T-helper 9 cell (primary cell): Measurements from ENCODE around the gene FCRL4.
"Not testable (repeated sequence)": the region's sequence is repeated elsewhere in the genome, so short reads cannot be mapped to it uniquely, and the experiment has no call there.

Source experiments
- DNase-seq: peaks from one replicate; pipeline ENCODE4 v3.0.0-alpha.2; 2020

FCRL4 gene

GRCh38 chr1:157551694-157552693, 45.9 kb downstream of the FCRL4 start, which contains the start of gene FCRL5:
FCRL5 (minus strand) TSS chr1:157552515; CDS start chr1:157552362, 153 bp downstream.
- no peak for DNase-seq

DNA sequence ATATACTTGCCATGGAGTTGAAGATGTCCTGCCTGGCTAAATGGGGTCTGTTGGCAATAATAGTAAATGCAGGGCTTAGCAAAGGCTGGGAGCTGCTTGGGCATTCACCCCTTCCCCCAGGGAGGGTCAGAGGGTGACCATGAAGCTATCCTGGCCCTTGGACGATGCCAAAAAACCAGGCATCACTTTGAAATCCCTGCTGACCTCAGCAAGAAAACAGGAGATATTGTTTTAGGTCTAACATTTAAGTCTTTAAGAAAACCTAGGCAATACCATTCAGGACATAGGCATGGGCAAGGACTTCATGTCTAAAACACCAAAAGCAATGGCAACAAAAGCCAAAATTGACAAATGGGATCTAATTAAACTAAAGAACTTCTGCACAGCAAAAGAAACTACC, 49.8 kb downstream of the FCRL4 start:
- DNase-seq, result not testable (repeated sequence)

- no peak for DNase-seq
Observed at GRCh38 chr1:157542676-157543075, 55.2 kb downstream of the FCRL4 start.

DNA sequence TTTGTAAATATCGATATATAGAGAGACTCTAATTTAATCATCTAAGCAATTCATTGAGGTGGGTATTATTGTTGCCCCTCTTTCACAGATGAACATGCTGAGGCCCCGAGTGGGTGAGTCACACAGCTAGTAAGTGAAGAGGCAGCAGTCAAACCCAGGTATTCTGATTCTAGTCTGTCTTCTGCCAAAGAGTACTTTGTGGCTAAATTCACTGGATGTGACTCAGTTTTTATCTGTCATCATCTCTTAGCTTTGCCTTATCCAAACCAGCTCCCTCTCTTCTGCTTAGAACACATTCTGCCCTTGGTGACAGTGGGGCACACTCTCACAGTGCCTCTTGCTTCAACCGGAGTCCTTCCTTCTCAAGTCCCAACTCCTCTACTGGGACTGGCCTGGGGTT, 57.0 kb downstream of the FCRL4 start:
- DNase-seq, result no peak

- DNase-seq, result no peak
Observed at GRCh38 chr1:157540160-157540748, 57.6 kb downstream of the FCRL4 start.

DNA sequence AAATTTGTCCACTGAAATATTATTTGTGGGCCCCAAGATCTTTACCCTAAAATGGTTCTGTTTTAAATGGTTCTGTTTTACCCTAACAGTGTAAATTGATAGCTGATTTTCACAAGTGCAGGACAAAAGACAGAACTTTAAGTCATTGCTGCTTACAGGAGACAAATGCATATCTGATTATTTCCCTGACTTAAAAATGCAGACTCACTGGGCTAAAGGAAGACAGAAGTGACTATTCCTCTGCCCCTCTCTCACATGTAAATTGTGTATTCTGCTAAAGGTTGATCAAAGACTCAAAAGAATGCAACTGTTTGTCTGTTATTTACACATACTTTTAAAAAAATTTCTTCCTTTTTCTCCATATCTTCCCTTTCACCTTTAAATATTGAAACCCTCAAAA, 58.3 kb downstream of the FCRL4 start:
- no peak for DNase-seq

- no peak for DNase-seq
Observed at GRCh38 chr1:157532569-157532968, 65.3 kb downstream of the FCRL4 start.

DNA sequence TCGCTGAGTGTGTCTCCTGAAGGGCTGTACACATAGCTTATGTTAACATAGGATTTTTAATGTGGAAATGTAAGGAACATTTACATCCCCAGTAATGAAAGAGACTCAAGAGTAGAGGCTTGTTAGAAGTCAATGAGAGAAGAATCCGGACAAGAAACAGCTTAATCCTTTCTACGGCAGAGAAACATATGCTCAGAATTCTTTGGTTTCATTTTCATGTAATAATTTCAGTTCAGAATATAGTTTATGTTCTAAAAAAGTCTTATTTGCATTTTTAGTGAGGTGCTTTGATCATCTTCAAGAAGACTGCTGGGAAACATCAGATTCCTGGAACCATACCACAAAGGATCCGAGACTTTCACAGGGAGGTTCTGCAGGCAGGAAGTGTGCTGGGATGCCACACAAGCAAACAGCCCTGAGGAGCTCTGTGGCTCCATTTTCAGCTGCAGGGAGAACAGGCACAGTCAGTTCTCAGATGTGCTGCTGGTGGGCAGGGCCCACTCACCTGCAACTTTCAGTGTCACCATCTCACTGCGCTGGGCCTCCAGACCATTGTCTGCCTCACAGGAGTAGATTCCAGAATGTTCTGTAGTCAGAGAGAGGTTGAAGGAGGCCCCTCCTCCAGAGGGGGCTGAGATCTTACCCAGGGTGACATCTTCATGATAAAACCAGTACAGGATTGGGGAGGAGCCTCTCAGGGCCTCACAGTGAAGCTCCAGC, 74.0 kb downstream of the FCRL4 start:
- DNase-seq, result no peak
